OCI-LY3 (cell line): ENCODE data around the gene HNRNPH3.
A peak's percentile ranks its signal among the peaks of the same experiment; 100 is the strongest.

Experiments
- H2AFZ ChIP-seq: fragments of 200-600, 300-600 bp; shearing (Covaris generic); 2 replicates; pipeline ENCODE4 v1.6.0; 2014; ENCODE audit warnings: antibody characterized with exemption, low read depth, low read length
- H3K27ac ChIP-seq: fragments of 200-600, 300-600 bp; sonication (generic); 2 replicates; pipeline ENCODE4 v1.5.1; 2014; ENCODE audit warnings: mild to moderate bottlenecking, low read length, moderate library complexity, mixed read lengths
- H3K27me3 ChIP-seq: fragments of 200-600, 300-600 bp; sonication (generic); 2 replicates; pipeline ENCODE4 v1.6.1; 2014; ENCODE audit warnings: low read depth, low read length, mixed read lengths
- H3K36me3 ChIP-seq: fragments of 200-600, 300-600 bp; sonication (generic); replicated peaks from 2 replicates; pipeline ENCODE3; 2014; ENCODE audit warnings: low read depth, low read length, mixed read lengths
- H3K4me1 ChIP-seq: fragments of 300-600, 200-600 bp; sonication (generic); 2 replicates; pipeline ENCODE4 v1.6.1; 2014; ENCODE audit warnings: low read length, mixed read lengths
- H3K4me2 ChIP-seq: fragments of 200-600, 300-600 bp; sonication (generic); 2 replicates; pipeline ENCODE4 v1.6.1; 2014; ENCODE audit warnings: low read length, mixed read lengths
- H3K4me3 ChIP-seq: fragments of 300-600, 200-600 bp; sonication (generic); 2 replicates; pipeline ENCODE4 v1.5.1; 2014; ENCODE audit warnings: antibody characterized with exemption, mild to moderate bottlenecking, low read length, moderate library complexity
- H3K79me2 ChIP-seq: fragments of 300-600, 200-600 bp; shearing (Covaris generic); 2 replicates; pipeline ENCODE4 v1.6.1; 2014; ENCODE audit warnings: mild to moderate bottlenecking, low read length, mixed read lengths
- H3K9ac ChIP-seq: fragments of 300-600, 200-600 bp; shearing (Covaris generic); 2 replicates; pipeline ENCODE4 v1.6.0; 2014; ENCODE audit warnings: mild to moderate bottlenecking, low read length, moderate library complexity
- H3K9me3 ChIP-seq: fragments of 200-600, 300-600 bp; shearing (Covaris generic); 2 replicates; pipeline ENCODE4 v1.6.1; 2014; ENCODE audit warnings: low read length, mixed read lengths; ENCODE audit not compliant: insufficient read depth
- H4K20me1 ChIP-seq: fragments of 200-600, 300-600 bp; sonication (generic); 2 replicates; pipeline ENCODE4 v1.6.1; 2016; ENCODE audit warnings: low read length, mixed read lengths; ENCODE audit not compliant: insufficient read depth
- CTCF ChIP-seq: fragments of 200-600, 300-600 bp; sonication (generic); IDR thresholded peaks from 2 replicates; pipeline ENCODE4 v1.5.1; 2014; ENCODE audit warnings: antibody characterized with exemption, low read length, low read depth
- EZH2phosphoT487 ChIP-seq: fragments of 200-600 bp; shearing (Covaris generic); IDR thresholded peaks from 2 replicates; pipeline ENCODE4 v1.6.1; 2018; ENCODE audit warnings: antibody characterized with exemption, mixed run types, low read depth

The HNRNPH3 gene

GRCh38 chr10:68348265-68348741 is 16.4 kb downstream of the HNRNPH3 start:
- TF ChIP-seq EZH2phosphoT487 = no peak
- peak; percentile 52 for TF ChIP-seq CTCF
- peaks cover 10% of the 10 kb centered on the region for H3K36me3 ChIP-seq

DNA sequence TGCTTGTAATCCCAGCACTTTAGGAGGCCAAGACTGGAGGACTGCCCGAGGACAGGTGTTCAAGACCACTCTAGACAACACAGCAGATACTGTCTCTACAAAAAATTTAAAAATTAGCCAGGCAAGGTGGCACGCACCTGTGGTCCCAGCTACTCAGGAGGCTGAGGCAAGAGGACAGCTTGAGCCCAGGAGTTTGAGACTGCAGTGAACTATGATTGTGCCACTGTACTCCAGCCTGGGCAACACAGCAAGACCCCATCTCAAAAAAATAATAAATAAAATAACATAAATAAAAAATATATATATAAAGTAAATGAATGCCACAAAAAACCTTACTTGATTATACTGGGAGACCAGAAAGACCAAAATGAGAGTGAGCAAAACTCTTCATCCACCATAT is 21.7 kb downstream of the HNRNPH3 start:
- H3K9me3 ChIP-seq = no peaks in the 10 kb centered on the region
- H3K4me3 ChIP-seq = no peak overlapping the region
- no peak overlapping the region for H3K9ac ChIP-seq
- H4K20me1 ChIP-seq = no peaks in the 10 kb centered on the region
- H2AFZ ChIP-seq = no peak overlapping the region
- no peaks in the 10 kb centered on the region for H3K79me2 ChIP-seq
- H3K4me2 ChIP-seq = no peak overlapping the region
- no peaks in the 10 kb centered on the region for H3K27me3 ChIP-seq
- TF ChIP-seq EZH2phosphoT487 = no peak
- TF ChIP-seq CTCF = no peak
- H3K36me3 ChIP-seq = no peaks in the 10 kb centered on the region
- no peak overlapping the region for H3K27ac ChIP-seq
- no peaks in the 10 kb centered on the region for H3K4me1 ChIP-seq

More at GRCh38 chr10:68348265-68348741, 16.4 kb downstream of the HNRNPH3 start:
- Histone ChIP-seq H3K4me3 (no peak overlapping the region), H3K27me3 (no peaks in the 10 kb centered on the region), H3K4me1 (no peaks in the 10 kb centered on the region), H3K27ac (no peak overlapping the region), H3K9ac (no peak overlapping the region), H3K4me2 (no peak overlapping the region), H2AFZ (no peak overlapping the region), H4K20me1 (no peaks in the 10 kb centered on the region), H3K79me2 (no peaks in the 10 kb centered on the region), H3K9me3 (no peaks in the 10 kb centered on the region)

GRCh38 chr10:68359189-68359588 is 27.3 kb downstream of the HNRNPH3 start:
- no peak for TF ChIP-seq CTCF
- no peak for TF ChIP-seq EZH2phosphoT487
- Histone ChIP-seq H3K36me3 (peaks cover 3% of the 10 kb centered on the region), H3K9me3 (no peaks in the 10 kb centered on the region), H3K79me2 (no peaks in the 10 kb centered on the region), H3K4me2 (no peak overlapping the region), H3K27ac (no peak overlapping the region), H3K4me1 (peaks cover 13% of the 10 kb centered on the region), H2AFZ (no peak overlapping the region), H3K27me3 (no peaks in the 10 kb centered on the region), H4K20me1 (no peaks in the 10 kb centered on the region), H3K4me3 (no peak overlapping the region), H3K9ac (no peak overlapping the region)

- no peak overlapping the region for H2AFZ ChIP-seq
- no peaks in the 10 kb centered on the region for H4K20me1 ChIP-seq
- no peaks in the 10 kb centered on the region for H3K79me2 ChIP-seq
- no peak for TF ChIP-seq EZH2phosphoT487
- TF ChIP-seq CTCF = no peak
- H3K4me2 ChIP-seq = no peak overlapping the region
- H3K27ac ChIP-seq = peak overlapping the region; percentile 29; the same call in 1 of the 2 replicates
- no peaks in the 10 kb centered on the region for H3K9me3 ChIP-seq
- peaks cover 17% of the 10 kb centered on the region for H3K4me1 ChIP-seq
- H3K4me3 ChIP-seq = no peak overlapping the region
- no peaks in the 10 kb centered on the region for H3K27me3 ChIP-seq
- no peak overlapping the region for H3K9ac ChIP-seq
- peaks cover 3% of the 10 kb centered on the region for H3K36me3 ChIP-seq
Observed at GRCh38 chr10:68362590-68362989, 30.7 kb downstream of the HNRNPH3 start.
